H1 (cell line): ENCODE measurements around the gene CACNA1C. TPM values are rescaled to one million over a fixed set of nuclear protein-coding genes. Genes with fewer than 3 reads are reported as not detected.

ENCODE experiments used
- BACH1 ChIP-seq: IDR thresholded peaks from 2 replicates; pipeline ENCODE4 v1.6.1; 2012; ENCODE audit warnings: low read length, improper control_type of control experiment
- CTCF ChIP-seq, 3 experiments: IDR thresholded peaks; 1 replicate in 2 of 3; 2 replicates in 1 of 3; pipeline versions ENCODE4 v1.5.1 to v1.6.1; 2011; ENCODE audit warnings: low read length in 3 of 3, mild to moderate bottlenecking in 3 of 3, inconsistent platforms in 2 of 3, low read depth in 1 of 3, moderate library complexity in 1 of 3; ENCODE audit not compliant: insufficient read depth in 1 of 3; ENCODE audit errors: control extremely low read depth in 1 of 3
- TCF12 ChIP-seq: IDR thresholded peaks from 2 replicates; pipeline ENCODE4 v1.6.1; 2011; ENCODE audit warnings: low read depth, mild to moderate bottlenecking, low read length
- polyA plus RNA-seq, 7 experiments: library from polyadenylated mRNA; depleted of rRNA in 3 of 7; stranded (reverse) in 5 of 7; unstranded in 2 of 7; fragments of >200 nt in 5 of 7; fragments of 200-250 nt in 2 of 7; gene quantifications; 1 replicate in 5 of 7; 2 replicates in 1 of 7; 4 replicates in 1 of 7; pipeline versions ENCODE4 v1.2.1 to v1.2.3, GENCODE V29; 2011 to 2013; ENCODE audit warnings: missing spikeins in 2 of 7, mixed read lengths in 2 of 7
- total RNA-seq: library from RNA; stranded (reverse); fragmentation: NEBNext Ultra II Directional; extraction: Animal tissue kit (Norgen Biotek cat#: 25700); gene quantifications from 2 replicates; pipeline ENCODE4 v1.2.1, GENCODE V29; 2021

Gene CACNA1C
- total and polyA plus RNA-seq, 2 of the 8 experiments (the other 6 are each of a cell fraction or from before 2014, with no cell fraction given) = 1.3 TPM

GRCh38 chr12:2277492-2278155, 224.8 kb downstream of the CACNA1C start (continued):
- TF ChIP-seq TCF12 (no peak), BACH1 (no peak), CTCF (IDR thresholded peaks at IDR 0.05; ENCODE audit: control extremely low read depth in 1 of 3, insufficient read depth in 1 of 3, low read depth in 1 of 3, low read length in 3 of 3) (no peak)
